HCT116 (cell line): Measurements from ENCODE around the gene TPBG.

ENCODE experiments used
- CTCF ChIP-seq, 3 experiments: fragments of 200-600 bp in 1 of 3; sonication (generic) in 1 of 3; IDR thresholded peaks in 2 of 3; conservative IDR thresholded peaks in 1 of 3; 2 replicates each; pipeline ENCODE4 v1.5.1; 2012 to 2017; ENCODE audit warnings: low read depth in 2 of 3, low read length in 2 of 3, antibody characterized with exemption in 1 of 3, borderline replicate concordance in 1 of 3, control low read depth in 1 of 3, mild to moderate bottlenecking in 1 of 3, mixed read lengths in 1 of 3, mixed run types in 1 of 3, moderate library complexity in 1 of 3; ENCODE audit not compliant: insufficient read depth in 1 of 3
- ELF1 ChIP-seq: IDR thresholded peaks from 2 replicates; pipeline ENCODE4 v1.6.1; 2012; ENCODE audit warnings: low read depth, borderline replicate concordance
- MAX ChIP-seq: IDR thresholded peaks from 2 replicates; pipeline ENCODE4 v1.6.1; 2012
- POLR2A ChIP-seq: IDR thresholded peaks from 2 replicates; pipeline ENCODE4 v1.7.0; 2011; ENCODE audit warnings: borderline replicate concordance; ENCODE audit not compliant: insufficient read depth, insufficient read length; ENCODE audit errors: extremely low read depth
- SRF ChIP-seq: IDR thresholded peaks from 2 replicates; pipeline ENCODE4 v1.6.1; 2012; ENCODE audit warnings: low read depth
- ZBTB33 ChIP-seq: IDR thresholded peaks from 2 replicates; pipeline ENCODE4 v1.6.1; 2011; ENCODE audit warnings: mild to moderate bottlenecking, low read length, moderate library complexity; ENCODE audit not compliant: insufficient replicate concordance; ENCODE audit errors: extremely low read depth

GRCh38 chr6:82361631-82362030, 2.0 kb upstream of the TPBG start:
- TF ChIP-seq MAX = no peak
- no peak for TF ChIP-seq SRF
- TF ChIP-seq CTCF (IDR thresholded peaks at IDR 0.05 in 2 of 3, conservative IDR thresholded peaks at IDR 0.05 in 1 of 3; ENCODE audit: borderline replicate concordance in 1 of 3, insufficient read depth in 1 of 3, low read depth in 2 of 3, low read length in 2 of 3) = no peak
- no peak for TF ChIP-seq POLR2A
- TF ChIP-seq ELF1 = no peak
- TF ChIP-seq ZBTB33 = no peak
